ENCODE results near the gene ALG12. TPM values are rescaled to one million over a fixed set of nuclear protein-coding genes. Genes with fewer than 3 reads are reported as not detected.
A peak's percentile ranks its signal among the peaks of the same experiment; 100 is the strongest.

The ALG12 gene
- total RNA-seq, 1 experiment from 2014 or later = 29.2 TPM

DNA sequence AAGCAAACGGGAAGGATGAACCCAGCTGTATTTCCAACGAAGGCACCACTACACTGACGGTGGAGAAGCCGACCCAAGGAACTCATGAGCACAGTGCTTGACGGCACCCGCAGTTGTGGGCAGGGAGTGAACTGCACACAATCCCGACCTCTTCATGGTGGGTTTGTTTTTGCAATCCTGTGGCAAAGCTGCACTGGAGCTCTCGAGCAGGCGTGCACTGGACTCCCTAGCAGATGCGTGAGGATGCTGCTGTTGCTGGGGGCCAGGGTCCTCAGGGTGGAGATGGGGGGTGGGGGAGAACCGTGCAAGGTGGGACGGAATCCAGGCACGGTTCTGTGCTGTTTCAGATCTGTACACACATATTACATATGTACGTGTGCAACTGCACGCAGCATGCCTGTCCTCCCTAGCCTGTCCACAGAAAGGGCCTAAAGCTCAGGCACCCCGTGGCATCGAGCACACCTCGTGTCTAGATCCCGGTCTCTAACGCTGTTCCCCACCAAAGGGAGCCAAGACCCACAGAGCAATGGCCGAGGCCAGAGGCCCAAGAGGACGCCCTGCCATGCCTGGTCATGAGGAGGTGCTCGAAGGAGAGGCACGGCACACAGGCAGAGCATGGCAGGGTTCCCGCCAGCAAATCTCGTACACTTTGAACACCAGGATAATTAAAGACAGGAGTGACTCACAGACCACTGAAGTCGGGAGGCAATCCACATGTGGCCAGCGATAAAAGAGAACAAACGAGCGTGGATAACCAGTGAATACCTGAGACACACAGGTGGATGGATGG is 17.6 kb downstream of the ALG12 start:
- ATAC-seq (no peak), DNase-seq (ENCODE audit: low spot score) (no peak)
- no peaks in the 10 kb centered on the region for H3K27me3 Mint-ChIP-seq (ENCODE audit: low read depth)
- no peak overlapping the region for H3K4me3 Mint-ChIP-seq
- ChIA-PET POLR2A (no interaction called here), CTCF (no interaction called here)
- H3K9me3 Mint-ChIP-seq = peaks cover 26% of the 10 kb centered on the region
- no peaks in the 10 kb centered on the region for H3K4me1 Mint-ChIP-seq
- peak overlapping the region; percentile 13; the same call in 1 of the 2 replicates for H3K27ac Mint-ChIP-seq
- peaks cover 46% of the 10 kb centered on the region for H3K36me3 Mint-ChIP-seq
- TF ChIP-seq ARID4B (CRISPR knock-in tag; IDR thresholded peaks at IDR 0.05; ENCODE audit: borderline replicate concordance) = no peak
- no peak for TF ChIP-seq FOXP1 (CRISPR knock-in tag; IDR thresholded peaks at IDR 0.05; ENCODE audit: borderline replicate concordance)
- no peak for TF ChIP-seq GTF2I (CRISPR knock-in tag; conservative IDR thresholded peaks at IDR 0.05)
- TF ChIP-seq, protein P1, sequence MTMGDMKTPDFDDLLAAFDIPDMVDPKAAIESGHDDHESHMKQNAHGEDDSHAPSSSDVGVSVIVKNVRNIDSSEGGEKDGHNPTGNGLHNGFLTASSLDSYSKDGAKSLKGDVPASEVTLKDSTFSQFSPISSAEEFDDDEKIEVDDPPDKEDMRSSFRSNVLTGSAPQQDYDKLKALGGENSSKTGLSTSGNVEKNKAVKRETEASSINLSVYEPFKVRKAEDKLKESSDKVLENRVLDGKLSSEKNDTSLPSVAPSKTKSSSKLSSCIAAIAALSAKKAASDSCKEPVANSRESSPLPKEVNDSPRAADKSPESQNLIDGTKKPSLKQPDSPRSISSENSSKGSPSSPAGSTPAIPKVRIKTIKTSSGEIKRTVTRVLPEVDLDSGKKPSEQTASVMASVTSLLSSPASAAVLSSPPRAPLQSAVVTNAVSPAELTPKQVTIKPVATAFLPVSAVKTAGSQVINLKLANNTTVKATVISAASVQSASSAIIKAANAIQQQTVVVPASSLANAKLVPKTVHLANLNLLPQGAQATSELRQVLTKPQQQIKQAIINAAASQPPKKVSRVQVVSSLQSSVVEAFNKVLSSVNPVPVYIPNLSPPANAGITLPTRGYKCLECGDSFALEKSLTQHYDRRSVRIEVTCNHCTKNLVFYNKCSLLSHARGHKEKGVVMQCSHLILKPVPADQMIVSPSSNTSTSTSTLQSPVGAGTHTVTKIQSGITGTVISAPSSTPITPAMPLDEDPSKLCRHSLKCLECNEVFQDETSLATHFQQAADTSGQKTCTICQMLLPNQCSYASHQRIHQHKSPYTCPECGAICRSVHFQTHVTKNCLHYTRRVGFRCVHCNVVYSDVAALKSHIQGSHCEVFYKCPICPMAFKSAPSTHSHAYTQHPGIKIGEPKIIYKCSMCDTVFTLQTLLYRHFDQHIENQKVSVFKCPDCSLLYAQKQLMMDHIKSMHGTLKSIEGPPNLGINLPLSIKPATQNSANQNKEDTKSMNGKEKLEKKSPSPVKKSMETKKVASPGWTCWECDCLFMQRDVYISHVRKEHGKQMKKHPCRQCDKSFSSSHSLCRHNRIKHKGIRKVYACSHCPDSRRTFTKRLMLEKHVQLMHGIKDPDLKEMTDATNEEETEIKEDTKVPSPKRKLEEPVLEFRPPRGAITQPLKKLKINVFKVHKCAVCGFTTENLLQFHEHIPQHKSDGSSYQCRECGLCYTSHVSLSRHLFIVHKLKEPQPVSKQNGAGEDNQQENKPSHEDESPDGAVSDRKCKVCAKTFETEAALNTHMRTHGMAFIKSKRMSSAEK (CRISPR knock-in tag; IDR thresholded peaks at IDR 0.05; ENCODE audit: borderline replicate concordance) = no peak
- TF ChIP-seq, protein P2, sequence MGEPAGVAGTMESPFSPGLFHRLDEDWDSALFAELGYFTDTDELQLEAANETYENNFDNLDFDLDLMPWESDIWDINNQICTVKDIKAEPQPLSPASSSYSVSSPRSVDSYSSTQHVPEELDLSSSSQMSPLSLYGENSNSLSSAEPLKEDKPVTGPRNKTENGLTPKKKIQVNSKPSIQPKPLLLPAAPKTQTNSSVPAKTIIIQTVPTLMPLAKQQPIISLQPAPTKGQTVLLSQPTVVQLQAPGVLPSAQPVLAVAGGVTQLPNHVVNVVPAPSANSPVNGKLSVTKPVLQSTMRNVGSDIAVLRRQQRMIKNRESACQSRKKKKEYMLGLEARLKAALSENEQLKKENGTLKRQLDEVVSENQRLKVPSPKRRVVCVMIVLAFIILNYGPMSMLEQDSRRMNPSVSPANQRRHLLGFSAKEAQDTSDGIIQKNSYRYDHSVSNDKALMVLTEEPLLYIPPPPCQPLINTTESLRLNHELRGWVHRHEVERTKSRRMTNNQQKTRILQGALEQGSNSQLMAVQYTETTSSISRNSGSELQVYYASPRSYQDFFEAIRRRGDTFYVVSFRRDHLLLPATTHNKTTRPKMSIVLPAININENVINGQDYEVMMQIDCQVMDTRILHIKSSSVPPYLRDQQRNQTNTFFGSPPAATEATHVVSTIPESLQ (CRISPR knock-in tag; IDR thresholded peaks at IDR 0.05) = no peak
- TF ChIP-seq GABPB1 (CRISPR knock-in tag; IDR thresholded peaks at IDR 0.05) = no peak
- TF ChIP-seq, protein P3, sequence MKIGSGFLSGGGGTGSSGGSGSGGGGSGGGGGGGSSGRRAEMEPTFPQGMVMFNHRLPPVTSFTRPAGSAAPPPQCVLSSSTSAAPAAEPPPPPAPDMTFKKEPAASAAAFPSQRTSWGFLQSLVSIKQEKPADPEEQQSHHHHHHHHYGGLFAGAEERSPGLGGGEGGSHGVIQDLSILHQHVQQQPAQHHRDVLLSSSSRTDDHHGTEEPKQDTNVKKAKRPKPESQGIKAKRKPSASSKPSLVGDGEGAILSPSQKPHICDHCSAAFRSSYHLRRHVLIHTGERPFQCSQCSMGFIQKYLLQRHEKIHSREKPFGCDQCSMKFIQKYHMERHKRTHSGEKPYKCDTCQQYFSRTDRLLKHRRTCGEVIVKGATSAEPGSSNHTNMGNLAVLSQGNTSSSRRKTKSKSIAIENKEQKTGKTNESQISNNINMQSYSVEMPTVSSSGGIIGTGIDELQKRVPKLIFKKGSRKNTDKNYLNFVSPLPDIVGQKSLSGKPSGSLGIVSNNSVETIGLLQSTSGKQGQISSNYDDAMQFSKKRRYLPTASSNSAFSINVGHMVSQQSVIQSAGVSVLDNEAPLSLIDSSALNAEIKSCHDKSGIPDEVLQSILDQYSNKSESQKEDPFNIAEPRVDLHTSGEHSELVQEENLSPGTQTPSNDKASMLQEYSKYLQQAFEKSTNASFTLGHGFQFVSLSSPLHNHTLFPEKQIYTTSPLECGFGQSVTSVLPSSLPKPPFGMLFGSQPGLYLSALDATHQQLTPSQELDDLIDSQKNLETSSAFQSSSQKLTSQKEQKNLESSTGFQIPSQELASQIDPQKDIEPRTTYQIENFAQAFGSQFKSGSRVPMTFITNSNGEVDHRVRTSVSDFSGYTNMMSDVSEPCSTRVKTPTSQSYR (CRISPR knock-in tag; IDR thresholded peaks at IDR 0.05) = no peak
- no peak for TF ChIP-seq MYBL2 (CRISPR knock-in tag; IDR thresholded peaks at IDR 0.05)
- TF ChIP-seq FOXK1 (CRISPR knock-in tag; IDR thresholded peaks at IDR 0.05) = no peak
- no peak for TF ChIP-seq AFF4 (CRISPR knock-in tag; IDR thresholded peaks at IDR 0.05; ENCODE audit: borderline replicate concordance)
- no peak for TF ChIP-seq ZBTB21 (CRISPR knock-in tag; IDR thresholded peaks at IDR 0.05; ENCODE audit: borderline replicate concordance)
- no peak for TF ChIP-seq ZNF425 (CRISPR knock-in tag; conservative IDR thresholded peaks at IDR 0.05)
- no peak for TF ChIP-seq NFATC4 (CRISPR knock-in tag; IDR thresholded peaks at IDR 0.05)
- no peak for TF ChIP-seq ZNF416 (CRISPR knock-in tag; IDR thresholded peaks at IDR 0.05)
- no peak for TF ChIP-seq FOXJ3 (CRISPR knock-in tag; IDR thresholded peaks at IDR 0.05; ENCODE audit: borderline replicate concordance)
- TF ChIP-seq ZNF423 (CRISPR knock-in tag; IDR thresholded peaks at IDR 0.05) = no peak
- TF ChIP-seq IRF2 (CRISPR knock-in tag; IDR thresholded peaks at IDR 0.05; ENCODE audit: borderline replicate concordance, low read depth) = no peak

All from WTC11 (cell line).